GM23338 (cell line): Measurements from ENCODE around the gene CELSR1.

Experiments
- CTCF ChIP-seq, 2 experiments: fragments of 200-600 bp in 1 of 2; sonication (generic) in 1 of 2; conservative IDR thresholded peaks; 2 replicates each; pipeline versions ENCODE4 v1.5.1 to v1.6.1; 2016 to 2017; ENCODE audit warnings: antibody characterized with exemption in 2 of 2, low read depth in 2 of 2, mild to moderate bottlenecking in 2 of 2, moderate library complexity in 1 of 2
- EZH2 ChIP-seq: fragments of 200-600 bp; sonication (generic); IDR thresholded peaks from one replicate; pipeline ENCODE4 v1.8.0; 2017; ENCODE audit warnings: antibody characterized with exemption, mild to moderate bottlenecking, low read depth; ENCODE audit not compliant: unreplicated experiment
- POLR2AphosphoS5 ChIP-seq: IDR thresholded peaks from 2 replicates; pipeline ENCODE4 v1.6.1; 2016; ENCODE audit warnings: antibody characterized with exemption, low read depth
- ZNF331 ChIP-seq: fragments of 250-450 bp; sonication (Bioruptor Pico); IDR thresholded peaks from 2 replicates; pipeline ENCODE4 v1.5.0; 2020; ENCODE audit warnings: low read depth, mild to moderate bottlenecking, moderate library complexity
- TF ChIP-seq, protein P1 (sequence below): IDR thresholded peaks from 2 replicates; pipeline ENCODE4 v1.6.1; 2016; ENCODE audit warnings: antibody characterized with exemption

DNA sequence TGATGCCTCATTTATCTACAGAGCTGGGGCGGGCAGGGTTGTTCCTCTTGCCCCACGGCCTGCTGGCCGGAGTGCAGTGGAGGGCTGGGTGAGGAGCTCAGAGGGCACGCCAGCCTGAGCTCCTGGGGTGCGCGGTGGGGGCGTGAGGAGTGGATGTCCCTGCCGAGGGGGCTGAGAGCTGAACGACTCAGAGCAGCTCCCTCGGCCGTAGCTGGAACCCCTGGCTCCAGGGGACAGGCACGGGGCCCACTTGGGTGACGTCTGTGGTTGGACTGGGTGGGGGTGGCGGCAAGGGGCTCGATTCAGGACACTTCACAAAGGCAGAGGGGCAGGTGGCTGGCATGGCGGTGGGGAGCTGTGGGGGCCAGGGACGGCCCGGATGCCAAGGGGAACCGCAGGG lies 139.5 kb downstream of the CELSR1 start:
- no peak for TF ChIP-seq EZH2
- no peak for TF ChIP-seq CTCF (conservative IDR thresholded peaks at IDR 0.05; ENCODE audit: low read depth in 2 of 2)
- TF ChIP-seq POLR2AphosphoS5: no peak
- TF ChIP-seq, protein P1, sequence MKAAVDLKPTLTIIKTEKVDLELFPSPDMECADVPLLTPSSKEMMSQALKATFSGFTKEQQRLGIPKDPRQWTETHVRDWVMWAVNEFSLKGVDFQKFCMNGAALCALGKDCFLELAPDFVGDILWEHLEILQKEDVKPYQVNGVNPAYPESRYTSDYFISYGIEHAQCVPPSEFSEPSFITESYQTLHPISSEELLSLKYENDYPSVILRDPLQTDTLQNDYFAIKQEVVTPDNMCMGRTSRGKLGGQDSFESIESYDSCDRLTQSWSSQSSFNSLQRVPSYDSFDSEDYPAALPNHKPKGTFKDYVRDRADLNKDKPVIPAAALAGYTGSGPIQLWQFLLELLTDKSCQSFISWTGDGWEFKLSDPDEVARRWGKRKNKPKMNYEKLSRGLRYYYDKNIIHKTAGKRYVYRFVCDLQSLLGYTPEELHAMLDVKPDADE: no peak
- TF ChIP-seq ZNF331 (CRISPR knock-in tag): no peak
